ENCODE data around the gene FGF19.

GRCh38 chr11:69670158-69670845 lies 33.5 kb downstream of the FGF19 start:
- TF ChIP-seq POLR2AphosphoS5 (IDR thresholded peaks at IDR 0.05) (peak in 2 of 3 donors; percentile 24 to 29), CTCF (IDR thresholded peaks at IDR 0.05) (peak; percentile 87 to 96 (median 92))

Measured in transverse colon (tissue), 4 donors.